HG03139 (cell line): ENCODE data around the gene AXIN2.
"Not testable (repeated sequence)": the region's sequence is repeated elsewhere in the genome, so short reads cannot be mapped to it uniquely, and the experiment has no call there.

ENCODE experiments used
- ATAC-seq: cut with Tn5 transposase; IDR thresholded peaks from one replicate; pipeline ENCODE4 v1.9.1; 2021; ENCODE audit not compliant: unreplicated experiment

The AXIN2 gene

GRCh38 chr17:65523853-65524664, 37.4 kb downstream of the AXIN2 start:
- ATAC-seq: no peak

- ATAC-seq: no peak
Measured at GRCh38 chr17:65523411-65523810, 38.0 kb downstream of the AXIN2 start.

DNA sequence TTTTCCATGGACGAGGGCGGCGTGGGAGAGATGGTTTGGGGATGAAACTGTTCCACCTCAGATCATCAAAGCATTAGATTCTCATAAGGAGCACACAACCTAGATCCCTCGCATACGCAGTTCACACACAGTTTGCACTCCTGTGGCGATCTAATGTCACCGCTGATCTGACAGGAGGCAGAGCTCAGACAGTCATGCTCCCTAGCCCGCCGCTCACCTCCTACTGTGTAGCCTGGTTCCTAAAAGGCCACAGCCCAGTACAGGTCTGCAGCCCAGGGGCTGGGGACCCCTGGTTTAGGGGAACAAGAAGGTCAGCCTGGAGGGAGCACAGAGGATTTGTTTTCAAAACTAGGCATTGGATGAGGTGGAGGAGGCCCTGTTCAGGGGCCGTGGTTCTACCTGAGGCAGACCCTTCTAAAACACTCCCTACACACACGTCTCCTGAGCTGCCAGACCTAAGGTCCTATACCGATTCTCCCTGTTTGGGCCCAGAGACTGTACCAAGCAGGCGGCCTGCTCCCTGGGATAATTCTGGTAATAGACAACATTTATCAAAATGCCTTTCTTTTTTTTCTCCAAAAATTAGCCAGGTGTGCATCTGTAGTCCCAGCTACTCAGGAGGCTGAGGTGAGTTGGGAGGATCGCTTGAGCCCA, 38.6 kb downstream of the AXIN2 start:
- ATAC-seq: no peak

GRCh38 chr17:65519462-65519861, 42.0 kb downstream of the AXIN2 start:
- ATAC-seq: no peak

DNA sequence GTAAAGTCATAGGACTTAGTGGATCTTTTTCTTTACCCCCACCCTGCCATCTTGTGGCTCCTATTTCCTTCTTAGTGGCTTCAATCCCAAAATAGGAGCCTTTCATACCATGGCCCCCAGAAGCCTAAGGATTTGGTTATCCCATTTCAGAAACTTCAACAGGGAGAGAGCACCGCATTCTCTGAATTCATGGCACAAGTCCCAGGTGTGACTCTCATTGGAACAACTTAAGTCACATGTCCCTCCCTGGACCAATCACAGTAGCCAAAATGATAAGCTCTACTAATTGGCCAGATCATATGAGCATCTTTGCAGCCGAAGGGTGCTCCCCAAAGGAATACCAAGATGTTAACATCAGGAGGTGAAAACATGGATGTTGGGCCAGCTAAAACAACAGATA, 43.2 kb downstream of the AXIN2 start:
- no peak for ATAC-seq

- no peak for ATAC-seq
Measured at GRCh38 chr17:65515959-65516948, 45.2 kb downstream of the AXIN2 start.

GRCh38 chr17:65515512-65515911, 45.9 kb downstream of the AXIN2 start:
- ATAC-seq: no peak

- ATAC-seq: no peak
Measured at GRCh38 chr17:65514541-65514940, 46.9 kb downstream of the AXIN2 start.

DNA sequence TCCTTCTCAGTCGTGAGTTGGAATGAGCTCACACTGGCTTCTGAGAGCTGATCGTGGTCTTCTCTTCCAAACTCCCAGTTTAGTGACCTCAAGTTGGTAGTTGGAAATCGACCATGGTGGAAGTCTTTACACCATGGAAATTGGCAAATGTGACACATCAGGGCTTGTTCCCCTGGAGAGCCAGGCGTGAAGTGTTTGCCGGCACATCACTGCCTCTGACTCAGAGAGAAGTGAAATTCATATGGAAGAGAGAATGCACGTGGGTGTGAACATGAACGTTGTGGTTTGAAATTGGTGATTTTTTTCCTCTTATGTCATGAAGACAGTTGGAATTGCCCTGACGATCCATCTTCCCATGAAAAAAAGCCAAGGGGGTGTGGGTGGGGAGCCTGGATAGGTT, 47.4 kb downstream of the AXIN2 start:
- ATAC-seq: no peak

DNA sequence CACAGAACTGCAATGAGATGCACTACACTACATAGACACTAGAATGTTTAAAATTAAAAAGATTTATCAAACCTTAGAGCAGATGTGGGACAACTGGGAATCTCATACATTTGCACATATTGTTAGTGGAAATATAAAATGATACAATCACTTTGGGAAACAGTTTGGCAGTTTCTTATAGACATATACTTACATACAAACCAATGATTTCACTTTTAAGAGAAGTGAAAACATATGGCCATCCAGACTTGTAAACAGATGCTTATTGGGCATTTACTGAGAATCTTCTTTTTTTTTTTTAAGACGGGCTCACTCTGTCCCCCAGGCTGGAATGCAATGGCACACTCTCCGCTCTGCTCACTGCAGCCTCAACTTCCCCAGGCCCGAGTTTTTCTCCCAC, 50.1 kb downstream of the AXIN2 start:
- ATAC-seq: no peak

DNA sequence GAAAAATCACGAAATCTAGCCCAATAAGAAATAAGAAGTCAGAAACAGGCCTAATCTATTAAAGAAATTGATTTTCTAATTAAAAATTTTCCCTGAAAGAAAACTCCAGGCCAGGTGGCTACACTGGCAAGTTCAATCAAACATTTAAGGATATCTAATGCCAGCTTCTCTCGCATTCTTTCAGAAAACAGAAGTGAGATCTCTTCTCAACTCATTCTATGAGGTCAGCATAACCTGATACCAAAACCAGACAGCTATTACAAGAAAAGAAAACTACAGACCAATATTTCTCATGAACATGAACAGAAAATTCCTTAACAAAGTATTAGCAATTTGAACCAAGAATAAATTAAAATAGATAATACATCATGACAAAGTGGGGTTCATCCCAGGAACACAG, 52.4 kb downstream of the AXIN2 start:
- ATAC-seq: no peak

GRCh38 chr17:65504673-65505072, 56.8 kb downstream of the AXIN2 start:
- not testable (repeated sequence) for ATAC-seq

DNA sequence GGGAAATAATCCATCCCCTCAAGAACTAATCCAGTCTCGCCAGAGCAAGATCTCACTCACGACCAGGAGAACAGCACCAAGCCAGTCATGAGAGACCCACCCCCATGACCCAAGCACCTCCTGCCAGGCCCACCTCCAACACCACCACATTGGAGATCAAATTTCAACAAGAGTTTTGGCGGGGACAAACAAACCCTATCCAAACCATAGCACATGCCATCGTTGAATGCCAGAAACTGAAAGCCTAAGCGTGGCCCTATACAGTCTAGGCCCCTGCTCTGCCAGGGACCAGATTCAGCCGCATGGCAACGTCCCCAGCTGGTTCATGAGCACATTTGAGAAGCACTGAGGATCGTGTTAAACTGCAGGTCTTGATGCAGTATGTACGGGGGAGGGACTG, 57.3 kb downstream of the AXIN2 start:
- no peak for ATAC-seq

- no peak for ATAC-seq
Measured at GRCh38 chr17:65503557-65503956, 57.9 kb downstream of the AXIN2 start.

DNA sequence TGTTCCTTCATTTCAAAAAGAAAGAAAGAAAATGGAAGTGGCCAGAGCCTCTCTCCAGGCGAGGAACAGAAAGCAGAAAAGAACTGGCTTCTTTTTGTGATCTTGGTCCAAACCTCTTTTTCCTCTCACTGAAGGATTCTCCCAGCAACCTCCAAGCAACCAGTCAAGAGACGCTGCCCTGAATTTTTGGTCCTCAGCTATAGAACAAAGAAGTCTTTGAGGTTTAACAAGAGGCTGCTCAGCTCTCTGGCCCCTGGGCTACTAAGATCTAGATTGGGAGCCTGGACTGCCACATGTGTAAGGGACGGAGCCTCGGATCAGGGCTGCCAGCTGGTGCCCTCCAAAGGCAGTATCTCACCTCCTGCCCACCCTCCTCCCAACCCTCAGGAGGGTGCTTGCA, 62.6 kb downstream of the AXIN2 start:
- ATAC-seq: no peak

- ATAC-seq: no peak
Measured at GRCh38 chr17:65496801-65497200, 64.6 kb downstream of the AXIN2 start.

- no peak for ATAC-seq
Measured at GRCh38 chr17:65495122-65496055, 66.1 kb downstream of the AXIN2 start.

- ATAC-seq: no peak
Measured at GRCh38 chr17:65489413-65490155, 71.9 kb downstream of the AXIN2 start.

GRCh38 chr17:65488665-65489064, 72.8 kb downstream of the AXIN2 start:
- no peak for ATAC-seq

- no peak for ATAC-seq
Measured at GRCh38 chr17:65487990-65488389, 73.5 kb downstream of the AXIN2 start.
